Measurements from ENCODE around the gene MGMT. TPM values are rescaled to one million over a fixed set of nuclear protein-coding genes. Genes with fewer than 3 reads are reported as not detected.

The MGMT gene
- total RNA-seq, 1 donor from 2014 or later: 25.9 TPM

GRCh38 chr10:129617768-129618167 lies 150.7 kb downstream of the MGMT start:
- H3K27ac Mint-ChIP-seq (ENCODE audit: unreplicated experiment): no peak overlapping the region
- no peak for TF ChIP-seq CTCF (IDR thresholded peaks at IDR 0.05; ENCODE audit: unreplicated experiment)
- H3K27me3 Mint-ChIP-seq (ENCODE audit: unreplicated experiment): peaks cover 4% of the 10 kb centered on the region
- no peak for DNase-seq (ENCODE audit: low spot score)
- H3K4me3 Mint-ChIP-seq (ENCODE audit: unreplicated experiment): no peak overlapping the region
- no peaks in the 10 kb centered on the region for H3K9me3 Mint-ChIP-seq (ENCODE audit: unreplicated experiment)
- H3K36me3 Mint-ChIP-seq (ENCODE audit: low read depth, unreplicated experiment): no peaks in the 10 kb centered on the region
- peaks cover 2% of the 10 kb centered on the region for H3K4me1 Mint-ChIP-seq (ENCODE audit: unreplicated experiment)

- no peaks in the 10 kb centered on the region for H3K36me3 Mint-ChIP-seq (ENCODE audit: low read depth, unreplicated experiment)
- TF ChIP-seq CTCF (IDR thresholded peaks at IDR 0.05; ENCODE audit: unreplicated experiment): no peak
- H3K9me3 Mint-ChIP-seq (ENCODE audit: unreplicated experiment): no peaks in the 10 kb centered on the region
- H3K4me3 Mint-ChIP-seq (ENCODE audit: unreplicated experiment): no peak overlapping the region
- H3K4me1 Mint-ChIP-seq (ENCODE audit: unreplicated experiment): no peaks in the 10 kb centered on the region
- no peak overlapping the region for H3K27ac Mint-ChIP-seq (ENCODE audit: unreplicated experiment)
- peaks cover 2% of the 10 kb centered on the region for H3K27me3 Mint-ChIP-seq (ENCODE audit: unreplicated experiment)
- no peak for DNase-seq (ENCODE audit: low spot score)
Observed at GRCh38 chr10:129621062-129621461, 154.0 kb downstream of the MGMT start.

- Mint-ChIP-seq H3K9me3 (ENCODE audit: unreplicated experiment) (no peaks in the 10 kb centered on the region), H3K36me3 (ENCODE audit: low read depth, unreplicated experiment) (no peaks in the 10 kb centered on the region), H3K4me3 (ENCODE audit: unreplicated experiment) (no peak overlapping the region), H3K27ac (ENCODE audit: unreplicated experiment) (no peak overlapping the region), H3K27me3 (ENCODE audit: unreplicated experiment) (peaks cover 2% of the 10 kb centered on the region), H3K4me1 (ENCODE audit: unreplicated experiment) (no peaks in the 10 kb centered on the region)
- DNase-seq (ENCODE audit: low spot score): no peak
- no peak for TF ChIP-seq CTCF (IDR thresholded peaks at IDR 0.05; ENCODE audit: unreplicated experiment)
Observed at GRCh38 chr10:129621693-129622092, 154.7 kb downstream of the MGMT start.

GRCh38 chr10:129622291-129622690 lies 155.2 kb downstream of the MGMT start:
- H3K4me3 Mint-ChIP-seq (ENCODE audit: unreplicated experiment): no peak overlapping the region
- H3K4me1 Mint-ChIP-seq (ENCODE audit: unreplicated experiment): peaks cover 3% of the 10 kb centered on the region
- H3K9me3 Mint-ChIP-seq (ENCODE audit: unreplicated experiment): no peaks in the 10 kb centered on the region
- H3K27ac Mint-ChIP-seq (ENCODE audit: unreplicated experiment): no peak overlapping the region
- no peaks in the 10 kb centered on the region for H3K36me3 Mint-ChIP-seq (ENCODE audit: low read depth, unreplicated experiment)
- DNase-seq (ENCODE audit: low spot score): no peak
- no peak for TF ChIP-seq CTCF (IDR thresholded peaks at IDR 0.05; ENCODE audit: unreplicated experiment)
- H3K27me3 Mint-ChIP-seq (ENCODE audit: unreplicated experiment): peaks cover 2% of the 10 kb centered on the region

GRCh38 chr10:129622736-129623135 lies 155.7 kb downstream of the MGMT start:
- no peak overlapping the region for H3K27ac Mint-ChIP-seq (ENCODE audit: unreplicated experiment)

More at GRCh38 chr10:129622736-129623135, 155.7 kb downstream of the MGMT start:
- Mint-ChIP-seq H3K4me1 (ENCODE audit: unreplicated experiment) (peaks cover 5% of the 10 kb centered on the region), H3K9me3 (ENCODE audit: unreplicated experiment) (no peaks in the 10 kb centered on the region), H3K4me3 (ENCODE audit: unreplicated experiment) (no peak overlapping the region), H3K36me3 (ENCODE audit: low read depth, unreplicated experiment) (no peaks in the 10 kb centered on the region), H3K27me3 (ENCODE audit: unreplicated experiment) (peaks cover 2% of the 10 kb centered on the region)
- TF ChIP-seq CTCF (IDR thresholded peaks at IDR 0.05; ENCODE audit: unreplicated experiment): no peak
- DNase-seq (ENCODE audit: low spot score): no peak
